Loucy (cell line): Measurements from ENCODE around the gene EGLN1.

ENCODE experiments used
- CTCF ChIP-seq: fragments of 200-600 bp; sonication (generic); conservative IDR thresholded peaks from 2 replicates; pipeline ENCODE4 v1.5.1; 2014; ENCODE audit warnings: mild to moderate bottlenecking, antibody characterized with exemption, low read length
- EZH2phosphoT487 ChIP-seq: fragments of 200-600 bp; IDR thresholded peaks from 2 replicates; pipeline ENCODE4 v1.6.1; 2018; ENCODE audit warnings: antibody characterized with exemption, mild to moderate bottlenecking, moderate library complexity, borderline replicate concordance

GRCh38 chr1:231443363-231443762 lies 21.3 kb upstream of the EGLN1 start:
- TF ChIP-seq CTCF (no peak), EZH2phosphoT487 (no peak)
